Stimulated activated CD4-positive, alpha-beta T cell treated with anti-CD3 and anti-CD28 coated beads, Interleukin-1b, Interleukin-23, amount 100 ng/mL, for 4 hours (primary cell): Measurements from ENCODE around the gene S1PR4.
"Not testable (repeated sequence)": the region's sequence is repeated elsewhere in the genome, so short reads cannot be mapped to it uniquely, and the experiment has no call there.

Experiments
- DNase-seq, 2 donors: peaks; one replicate each; pipeline ENCODE4 v3.0.0-alpha.2; 2020; ENCODE audit warnings: low read depth in 2 of 2

The S1PR4 gene

DNA sequence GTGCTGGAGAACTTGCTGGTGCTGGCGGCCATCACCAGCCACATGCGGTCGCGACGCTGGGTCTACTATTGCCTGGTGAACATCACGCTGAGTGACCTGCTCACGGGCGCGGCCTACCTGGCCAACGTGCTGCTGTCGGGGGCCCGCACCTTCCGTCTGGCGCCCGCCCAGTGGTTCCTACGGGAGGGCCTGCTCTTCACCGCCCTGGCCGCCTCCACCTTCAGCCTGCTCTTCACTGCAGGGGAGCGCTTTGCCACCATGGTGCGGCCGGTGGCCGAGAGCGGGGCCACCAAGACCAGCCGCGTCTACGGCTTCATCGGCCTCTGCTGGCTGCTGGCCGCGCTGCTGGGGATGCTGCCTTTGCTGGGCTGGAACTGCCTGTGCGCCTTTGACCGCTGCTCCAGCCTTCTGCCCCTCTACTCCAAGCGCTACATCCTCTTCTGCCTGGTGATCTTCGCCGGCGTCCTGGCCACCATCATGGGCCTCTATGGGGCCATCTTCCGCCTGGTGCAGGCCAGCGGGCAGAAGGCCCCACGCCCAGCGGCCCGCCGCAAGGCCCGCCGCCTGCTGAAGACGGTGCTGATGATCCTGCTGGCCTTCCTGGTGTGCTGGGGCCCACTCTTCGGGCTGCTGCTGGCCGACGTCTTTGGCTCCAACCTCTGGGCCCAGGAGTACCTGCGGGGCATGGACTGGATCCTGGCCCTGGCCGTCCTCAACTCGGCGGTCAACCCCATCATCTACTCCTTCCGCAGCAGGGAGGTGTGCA is 587 bp downstream of the S1PR4 start:
- peak in 1 of 2 donors; percentile 37 for DNase-seq

DNA sequence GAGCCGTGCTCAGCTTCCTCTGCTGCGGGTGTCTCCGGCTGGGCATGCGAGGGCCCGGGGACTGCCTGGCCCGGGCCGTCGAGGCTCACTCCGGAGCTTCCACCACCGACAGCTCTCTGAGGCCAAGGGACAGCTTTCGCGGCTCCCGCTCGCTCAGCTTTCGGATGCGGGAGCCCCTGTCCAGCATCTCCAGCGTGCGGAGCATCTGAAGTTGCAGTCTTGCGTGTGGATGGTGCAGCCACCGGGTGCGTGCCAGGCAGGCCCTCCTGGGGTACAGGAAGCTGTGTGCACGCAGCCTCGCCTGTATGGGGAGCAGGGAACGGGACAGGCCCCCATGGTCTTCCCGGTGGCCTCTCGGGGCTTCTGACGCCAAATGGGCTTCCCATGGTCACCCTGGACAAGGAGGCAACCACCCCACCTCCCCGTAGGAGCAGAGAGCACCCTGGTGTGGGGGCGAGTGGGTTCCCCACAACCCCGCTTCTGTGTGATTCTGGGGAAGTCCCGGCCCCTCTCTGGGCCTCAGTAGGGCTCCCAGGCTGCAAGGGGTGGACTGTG is 1.2 kb downstream of the S1PR4 start:
- DNase-seq, result peak in 1 of 2 donors; percentile 30

DNA sequence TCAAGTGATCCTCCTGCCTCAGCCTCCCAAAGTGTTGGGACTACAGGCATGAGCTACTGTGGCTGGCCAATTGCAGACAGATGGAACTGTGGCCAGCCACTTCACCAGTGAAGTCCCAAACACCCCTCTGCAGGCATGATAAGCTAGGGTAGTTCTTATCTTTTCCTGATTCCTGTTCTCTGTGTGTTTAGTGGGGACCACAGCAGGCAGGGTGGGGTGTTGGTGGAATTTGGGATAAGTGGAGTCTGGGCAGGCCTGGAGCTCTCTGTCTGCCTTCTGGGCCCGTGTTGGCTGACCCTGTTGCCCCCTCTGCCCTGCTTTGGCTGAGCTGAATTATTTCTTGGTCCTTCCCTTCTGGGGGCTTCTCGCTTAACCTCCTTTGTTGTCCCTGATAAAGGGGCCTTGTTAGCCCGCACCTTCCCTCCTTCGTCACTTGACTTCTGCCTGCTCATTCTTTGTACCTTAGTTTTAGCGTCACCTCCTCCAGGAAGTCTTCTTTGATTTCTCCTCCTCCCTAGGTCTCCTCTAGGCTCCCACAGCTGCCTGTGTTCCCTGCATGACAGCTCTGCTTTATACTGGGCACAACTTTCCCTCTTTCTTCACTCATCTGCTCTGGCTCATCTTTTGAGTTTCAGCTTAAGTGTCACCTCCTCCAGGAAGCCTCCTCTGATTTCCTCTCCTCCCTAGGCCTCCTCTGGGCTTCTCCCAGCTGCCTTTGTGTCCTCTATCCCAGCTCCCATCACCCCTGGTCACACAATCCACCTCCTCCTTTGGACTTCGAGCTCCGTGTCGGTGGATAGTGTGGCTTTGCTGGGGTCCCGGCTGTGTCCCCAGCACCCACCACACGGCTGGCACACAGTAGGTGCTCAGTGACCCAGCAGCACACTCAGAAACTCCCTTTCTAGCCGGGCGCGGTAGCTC is 5.4 kb downstream of the S1PR4 start:
- DNase-seq, result no peak

DNA sequence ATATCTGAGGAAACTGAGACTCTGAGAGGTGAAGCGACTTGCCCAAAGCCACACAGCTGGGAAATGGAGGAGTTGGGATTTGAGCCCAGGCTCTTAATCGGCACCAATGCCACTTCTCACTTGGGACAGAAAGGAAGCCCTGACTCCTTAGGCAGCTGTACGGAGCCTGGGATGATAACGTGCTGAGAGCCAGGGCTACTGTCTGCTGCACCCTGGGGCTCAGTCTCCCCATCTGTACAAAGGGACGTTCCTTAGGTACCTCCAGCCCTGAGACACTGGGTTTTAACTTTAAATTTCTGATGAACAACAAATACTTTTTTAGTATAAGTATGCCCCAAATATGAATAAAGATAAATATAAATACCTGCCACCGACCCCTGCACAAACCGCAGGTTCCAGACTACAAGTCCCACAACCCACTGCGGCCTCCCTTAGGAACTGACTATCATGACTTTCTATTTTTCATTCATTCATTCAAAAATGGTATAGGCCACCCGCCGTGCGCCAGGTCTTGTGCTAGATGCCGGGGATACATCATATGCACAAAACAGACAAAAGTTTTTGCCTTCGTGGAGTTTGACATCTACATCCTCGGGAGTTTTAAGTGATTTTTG is 6.4 kb downstream of the S1PR4 start:
- DNase-seq, result peak; percentile 41 to 54

DNA sequence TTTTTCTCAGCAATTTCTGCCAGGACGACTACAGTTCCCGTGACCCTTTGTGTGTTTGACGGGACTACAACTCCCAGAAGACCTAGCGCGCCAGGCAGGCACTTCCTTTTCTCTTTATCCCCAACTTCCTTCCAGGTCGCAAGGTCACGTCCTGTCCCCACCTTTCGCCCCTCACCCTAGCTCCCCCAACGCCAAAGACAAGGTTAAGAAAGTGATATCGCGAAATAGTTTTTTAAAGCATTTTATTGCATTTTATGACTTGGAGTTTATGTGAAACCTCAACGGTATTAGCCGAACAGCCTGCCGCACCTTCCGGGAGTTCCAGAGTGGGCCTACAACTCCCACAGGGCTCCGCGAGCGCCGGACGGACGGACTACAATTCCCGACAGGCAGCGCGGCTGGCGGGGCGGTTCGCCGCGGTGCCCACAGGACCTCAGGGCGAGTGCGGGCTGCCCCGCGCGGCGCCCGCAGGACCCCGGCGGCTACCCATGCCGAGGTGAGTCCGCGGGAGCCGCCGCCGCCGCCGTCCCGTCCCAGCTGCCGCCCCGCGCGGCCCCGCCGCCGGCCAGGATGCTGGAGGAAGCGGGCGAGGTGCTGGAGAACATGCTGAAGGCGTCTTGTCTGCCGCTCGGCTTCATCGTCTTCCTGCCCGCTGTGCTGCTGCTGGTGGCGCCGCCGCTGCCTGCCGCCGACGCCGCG is 7.0 kb downstream of the S1PR4 start, which contains the start of gene NCLN:
TSS of gene NCLN (plus strand) at position 470 of the 699 bp plus-strand sequence. CDS start at position 571, 101 bp downstream.
- peak; percentile 92 for DNase-seq

DNA sequence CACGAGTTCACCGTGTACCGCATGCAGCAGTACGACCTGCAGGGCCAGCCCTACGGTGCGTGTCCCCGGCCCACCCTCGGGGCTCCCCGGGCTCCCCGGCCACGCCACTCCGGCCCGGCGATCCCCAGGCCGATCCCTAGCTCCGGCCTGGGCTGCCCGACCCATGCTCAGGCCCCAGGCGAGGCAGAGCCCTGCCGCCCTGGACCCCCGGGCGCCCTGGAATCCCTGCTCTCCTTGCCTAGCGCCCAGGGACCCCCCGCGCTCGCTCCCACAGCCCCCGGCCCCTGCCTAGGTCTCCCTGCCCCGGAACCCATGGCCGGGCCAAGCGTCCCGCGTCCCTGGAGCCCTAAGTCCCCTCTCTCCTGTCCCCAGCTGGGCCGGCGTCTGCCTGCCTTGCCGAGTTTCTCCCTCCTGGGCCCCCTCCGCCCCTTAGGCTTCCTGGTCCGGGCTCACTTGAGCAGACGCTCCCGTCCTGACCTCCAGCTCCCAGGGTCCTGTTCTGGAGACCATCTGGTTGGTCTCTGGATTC is 7.7 kb downstream of the S1PR4 start:
- DNase-seq, result no peak

DNA sequence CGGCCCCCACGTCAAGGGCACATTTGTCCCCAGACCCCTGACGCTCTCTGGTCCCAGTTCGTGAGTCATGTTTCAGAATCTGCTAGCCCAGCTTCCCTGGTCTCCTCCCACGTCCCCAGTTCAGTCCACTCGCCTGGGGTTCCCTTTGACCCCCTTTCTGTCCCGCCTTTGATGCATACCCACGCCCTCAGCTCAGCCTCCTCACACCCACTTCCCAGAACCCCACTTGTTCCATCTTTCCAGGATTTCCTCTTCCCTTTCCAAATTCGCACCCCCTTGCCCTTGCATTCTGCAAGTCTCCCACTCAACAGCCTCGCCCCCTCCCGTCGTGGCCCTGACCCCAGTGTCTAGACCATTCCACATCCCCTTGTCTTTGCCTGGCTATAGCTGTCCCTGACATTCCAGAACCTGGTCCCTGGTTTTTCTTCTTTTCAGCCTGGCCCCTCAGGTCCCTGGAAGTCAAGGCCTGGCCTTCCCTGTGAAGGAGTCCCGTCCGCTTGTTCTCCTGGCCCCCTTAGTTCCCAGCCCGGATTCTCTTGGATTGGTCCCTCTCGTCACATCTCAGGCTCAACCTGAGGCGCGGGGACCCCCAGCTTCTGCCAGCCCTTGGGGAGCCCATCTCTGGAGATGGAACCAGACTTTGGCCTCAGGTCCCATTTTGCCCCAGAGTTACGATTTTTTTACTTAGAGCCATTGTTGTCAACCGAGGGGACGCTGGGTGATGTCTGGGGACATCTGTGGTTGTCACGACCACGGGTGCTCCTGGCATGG is 8.5 kb downstream of the S1PR4 start:
- DNase-seq, result no peak

DNA sequence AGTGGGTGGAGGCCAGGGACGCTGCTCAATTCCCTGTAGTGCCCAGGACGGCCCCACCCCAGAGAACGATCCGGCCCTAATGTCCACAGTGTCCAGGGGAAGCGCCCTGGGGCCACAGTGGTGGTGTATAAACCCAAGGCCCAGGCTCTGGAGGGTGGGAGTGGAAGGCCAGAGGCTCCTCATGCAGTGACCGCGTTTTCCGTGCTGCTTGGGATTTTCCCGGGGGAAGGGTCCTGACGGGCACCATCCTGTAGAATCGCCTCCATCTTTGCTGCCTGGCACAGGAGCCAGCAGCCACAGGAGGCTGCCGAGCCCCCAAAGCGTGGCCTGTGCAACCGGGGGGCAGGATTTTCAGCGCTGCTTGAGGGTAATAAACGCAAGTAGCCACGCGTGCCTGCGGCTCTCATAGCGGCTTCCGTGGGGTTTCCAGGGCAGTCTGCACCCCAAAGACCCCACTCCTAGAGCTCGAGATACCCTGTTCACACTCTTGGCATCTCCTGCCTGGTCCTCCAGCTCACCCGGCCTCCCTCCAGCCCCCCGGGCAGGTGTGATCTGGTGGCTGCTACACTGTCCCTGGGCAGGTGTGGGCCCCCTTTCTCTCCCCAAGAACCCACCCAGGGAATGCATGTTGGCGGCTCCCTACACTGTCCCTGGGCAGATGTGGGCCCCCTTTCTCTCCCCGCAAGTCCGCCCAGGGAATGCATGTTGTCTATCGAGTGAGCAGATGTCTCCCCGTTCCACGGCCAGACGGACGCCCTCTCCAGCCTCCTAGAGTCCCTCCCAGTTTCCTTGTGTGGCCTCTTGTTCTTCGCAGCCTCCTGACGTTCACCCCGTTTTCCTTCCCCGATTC is 9.3 kb downstream of the S1PR4 start:
- DNase-seq, result no peak

DNA sequence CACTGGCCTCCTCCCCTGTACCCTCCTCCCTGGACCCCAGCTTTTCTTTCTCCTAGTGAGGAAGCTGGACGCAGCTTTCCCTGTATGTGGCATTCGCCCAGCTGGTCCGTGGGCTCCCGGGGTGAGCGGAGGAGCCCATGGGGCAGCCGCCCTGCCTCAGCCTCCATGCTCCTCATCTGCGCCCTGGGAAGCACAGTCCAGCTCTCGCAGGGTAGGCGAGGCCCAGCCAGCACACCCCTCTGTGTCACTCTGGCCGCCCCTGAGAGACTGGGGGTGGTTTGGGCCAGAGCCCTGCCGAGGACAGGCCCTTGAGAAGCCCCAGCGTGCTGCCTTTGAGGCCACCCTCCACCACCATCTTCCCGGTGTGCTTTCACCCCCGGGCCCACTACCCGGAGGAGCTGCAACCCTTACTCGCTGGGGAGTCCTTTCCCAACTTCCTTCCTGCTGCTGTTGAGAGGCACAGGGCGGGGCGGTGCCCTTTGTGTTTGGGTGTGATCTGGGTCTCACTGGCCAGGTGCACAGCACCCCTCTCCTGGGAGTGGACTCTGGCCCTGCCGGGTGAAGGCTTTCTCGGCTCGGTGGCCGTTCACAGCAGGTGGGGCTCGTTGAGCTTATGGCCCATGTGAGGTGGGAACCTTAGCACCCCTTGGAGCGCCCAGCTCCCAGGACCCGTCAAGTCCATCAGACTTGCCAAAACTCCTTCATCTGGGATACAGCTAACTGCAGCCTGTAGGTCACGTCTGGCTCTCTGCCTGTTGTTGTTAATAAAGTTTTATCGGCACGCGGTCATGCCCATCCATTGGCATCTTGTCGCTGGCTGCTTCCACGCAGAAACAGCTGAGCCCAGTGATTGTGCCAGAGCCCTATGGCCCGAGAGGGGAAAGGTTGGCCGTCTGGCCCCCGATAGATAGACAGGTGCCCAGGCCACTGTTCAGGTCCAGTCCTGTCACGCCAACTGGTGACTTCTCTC is 10.3 kb downstream of the S1PR4 start:
- no peak for DNase-seq

DNA sequence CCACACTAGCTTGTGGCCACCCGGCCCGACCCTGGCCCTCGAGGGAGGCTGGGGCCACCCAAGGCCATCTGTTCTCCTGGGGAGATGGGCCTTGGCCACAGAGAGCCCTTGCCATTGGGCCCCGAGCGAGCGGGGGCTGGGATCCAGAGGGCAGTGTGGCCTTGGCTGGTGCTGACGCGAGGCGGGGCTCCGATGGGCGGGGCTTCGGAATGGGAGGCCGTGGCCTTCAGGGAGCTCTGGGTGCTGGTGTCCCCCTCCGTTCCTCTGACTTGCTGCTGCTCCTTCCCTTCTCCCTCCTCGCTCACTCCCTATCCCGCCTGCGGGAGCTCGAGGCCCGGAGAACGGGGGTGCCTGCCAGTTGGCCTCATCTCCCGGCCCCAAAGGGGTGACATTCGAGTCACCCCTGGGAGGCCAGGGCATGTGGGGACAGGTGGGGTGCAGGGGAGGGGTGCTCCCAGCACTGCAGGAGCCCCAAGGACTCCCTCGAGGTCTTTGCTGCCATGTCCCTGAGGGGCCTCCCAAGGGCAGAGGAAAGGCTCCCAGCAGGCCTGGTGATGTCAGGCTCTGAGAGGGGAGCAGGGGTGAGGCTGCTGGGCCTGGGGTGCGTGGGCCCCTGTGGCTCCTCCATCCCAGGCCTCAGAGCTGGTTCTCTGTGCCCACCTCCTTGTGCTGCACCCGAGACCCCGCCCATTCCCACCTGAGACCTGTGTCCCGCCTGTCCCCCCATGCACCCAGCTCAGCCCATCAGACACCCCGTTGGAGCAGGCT is 11.3 kb downstream of the S1PR4 start:
- DNase-seq, result no peak

DNA sequence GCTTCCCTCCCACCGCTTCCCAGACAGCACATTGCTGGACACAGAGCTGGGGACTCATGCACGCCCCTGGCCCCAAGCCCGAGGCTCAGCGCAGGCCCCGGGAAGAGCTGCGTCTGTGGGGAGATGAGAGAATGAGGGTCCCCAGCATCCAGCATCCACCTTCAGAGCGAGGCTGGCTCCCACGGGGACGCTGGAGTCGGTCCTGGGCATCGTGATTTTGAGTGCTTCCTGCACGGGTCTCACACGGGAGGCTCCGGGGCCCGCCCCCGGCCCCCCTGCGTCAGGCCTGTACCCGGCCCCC is 11.9 kb downstream of the S1PR4 start:
- no peak for DNase-seq

DNA sequence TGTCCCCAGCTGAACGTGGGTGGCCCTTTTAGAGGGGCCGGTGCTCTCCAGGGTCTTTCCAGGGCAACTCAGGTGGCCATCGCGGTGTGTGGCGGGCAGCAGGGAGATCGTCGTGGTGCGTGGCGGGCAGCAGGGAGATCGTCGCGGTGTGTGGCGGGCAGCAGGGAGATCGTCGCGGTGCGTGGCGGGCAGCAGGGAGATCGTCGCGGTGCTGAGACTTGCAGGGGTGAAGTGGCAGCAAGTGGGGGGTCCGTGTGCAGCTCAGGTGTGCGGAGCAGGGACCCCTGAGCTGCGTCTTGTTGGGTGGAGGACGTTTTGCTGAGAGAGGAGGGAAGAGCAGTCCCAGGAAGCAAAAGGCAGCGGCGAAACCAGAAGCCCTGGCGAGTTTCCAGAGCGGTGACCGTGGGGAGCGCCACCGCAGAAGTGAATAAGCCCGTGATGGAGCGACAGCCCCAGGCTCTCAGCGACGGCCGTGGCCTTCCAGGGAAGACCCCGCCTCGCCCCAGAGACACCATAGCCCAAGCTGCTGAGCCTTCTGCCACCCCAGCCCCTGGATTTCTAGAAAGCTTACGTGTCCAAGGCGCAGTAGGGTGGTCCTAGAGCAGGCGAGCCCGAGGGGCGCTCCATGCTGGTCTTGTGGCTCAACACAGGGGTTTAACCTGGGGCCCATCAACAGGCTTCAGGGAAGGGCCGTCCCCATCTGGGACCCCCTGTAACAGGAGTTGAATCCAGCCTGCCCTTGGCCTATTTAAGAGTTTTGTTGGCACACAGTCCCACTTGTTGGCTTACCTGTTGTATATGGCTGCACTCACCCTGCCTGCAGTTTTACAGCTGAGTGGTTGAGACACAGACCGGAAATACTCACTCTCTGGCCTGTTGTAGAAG is 12.6 kb downstream of the S1PR4 start:
- no peak for DNase-seq

DNA sequence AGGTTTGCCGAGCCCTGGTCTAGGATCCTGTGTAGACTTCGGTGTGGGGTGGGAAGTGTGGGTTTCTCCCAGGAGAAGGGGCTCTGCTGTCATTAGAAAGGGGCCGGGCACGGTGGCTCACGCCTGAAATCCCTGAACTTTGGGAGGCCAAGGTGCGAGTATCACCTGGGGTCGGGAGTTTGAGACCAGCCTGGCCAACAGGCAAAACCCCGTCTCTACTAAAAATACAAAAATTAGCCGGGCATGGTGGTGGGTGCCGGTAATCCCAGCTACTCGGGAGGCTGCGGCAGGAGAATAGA is 13.2 kb downstream of the S1PR4 start:
- not testable (repeated sequence) for DNase-seq

DNA sequence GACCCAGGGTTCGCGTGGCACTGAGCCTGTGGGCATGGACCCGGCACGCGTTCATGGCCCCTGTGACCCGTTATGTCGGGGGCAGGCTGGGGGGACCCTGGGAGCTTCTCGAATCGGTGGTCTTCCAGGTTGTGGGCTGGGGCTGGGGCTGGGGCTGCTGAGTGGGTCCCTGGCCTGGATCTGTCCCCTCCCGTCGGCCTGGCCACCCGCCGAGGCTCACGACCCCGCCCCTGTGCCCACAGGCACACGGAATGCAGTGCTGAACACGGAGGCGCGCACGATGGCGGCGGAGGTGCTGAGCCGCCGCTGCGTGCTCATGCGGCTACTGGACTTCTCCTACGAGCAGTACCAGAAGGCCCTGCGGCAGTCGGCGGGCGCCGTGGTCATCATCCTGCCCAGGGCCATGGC is 13.7 kb downstream of the S1PR4 start:
- DNase-seq, result no peak

DNA sequence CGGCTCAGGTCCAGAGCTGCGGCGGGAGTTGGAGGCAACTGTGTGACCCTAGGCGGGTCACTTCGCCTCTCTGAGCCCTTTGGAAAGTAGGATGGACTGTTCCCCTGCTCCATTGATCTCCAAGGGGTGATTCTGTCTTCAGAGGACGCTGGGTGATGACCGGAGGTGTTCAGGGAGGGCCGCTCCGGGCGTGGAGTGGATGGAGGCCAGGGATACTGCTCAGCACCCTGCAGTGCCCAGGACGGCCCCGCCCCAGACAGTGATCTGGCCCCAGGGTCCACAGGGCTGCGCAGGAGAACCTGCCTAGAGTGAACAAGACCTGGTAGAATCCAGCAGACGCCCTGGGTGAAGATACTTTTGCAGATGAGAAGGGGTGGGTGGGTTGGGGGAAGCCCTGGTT is 14.1 kb downstream of the S1PR4 start:
- no peak for DNase-seq

DNA sequence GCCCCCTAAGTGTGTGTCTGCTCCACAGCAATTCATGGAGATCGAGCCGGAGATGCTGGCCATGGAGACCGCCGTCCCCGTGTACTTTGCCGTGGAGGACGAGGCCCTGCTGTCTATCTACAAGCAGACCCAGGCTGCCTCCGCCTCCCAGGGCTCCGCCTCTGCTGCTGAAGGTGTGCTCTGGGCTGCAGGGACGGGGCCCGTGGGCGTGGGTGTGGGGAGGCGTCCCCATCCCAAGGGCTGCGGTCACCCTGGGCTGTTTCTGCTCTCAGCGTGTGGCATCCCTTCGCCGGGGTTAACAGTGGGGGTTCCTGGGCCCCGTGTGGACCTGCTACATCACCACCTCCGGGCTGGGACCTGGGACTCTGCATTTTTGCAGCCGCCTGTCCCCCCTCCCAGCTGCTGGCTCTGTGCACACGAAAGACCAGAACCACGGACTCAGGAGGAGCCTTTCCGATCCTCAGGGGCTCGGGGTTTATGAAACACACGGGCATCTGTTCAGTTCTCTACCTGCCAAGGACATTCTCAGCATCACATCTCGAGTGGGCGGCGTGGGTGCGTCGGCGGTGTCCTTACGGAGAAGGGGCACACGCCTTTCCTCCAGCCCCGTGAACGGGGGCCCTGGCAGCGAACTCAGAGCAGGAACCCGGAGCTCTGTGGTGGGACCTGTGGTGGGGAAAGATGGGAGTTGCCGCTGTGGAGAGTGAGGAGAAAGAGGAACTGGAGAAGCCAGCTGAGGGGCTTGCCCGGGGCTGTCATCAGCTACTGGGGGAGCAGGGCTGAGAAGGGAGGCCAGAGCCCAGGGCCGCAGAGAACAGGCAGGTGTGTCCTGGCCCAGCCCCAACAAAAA is 14.9 kb downstream of the S1PR4 start:
- DNase-seq, result no peak
